ENCODE data around the gene SYT3. TPM values are rescaled to one million over a fixed set of nuclear protein-coding genes. Genes with fewer than 3 reads are reported as not detected.
A peak's percentile ranks its signal among the peaks of the same experiment; 100 is the strongest.

The SYT3 gene, protein sequence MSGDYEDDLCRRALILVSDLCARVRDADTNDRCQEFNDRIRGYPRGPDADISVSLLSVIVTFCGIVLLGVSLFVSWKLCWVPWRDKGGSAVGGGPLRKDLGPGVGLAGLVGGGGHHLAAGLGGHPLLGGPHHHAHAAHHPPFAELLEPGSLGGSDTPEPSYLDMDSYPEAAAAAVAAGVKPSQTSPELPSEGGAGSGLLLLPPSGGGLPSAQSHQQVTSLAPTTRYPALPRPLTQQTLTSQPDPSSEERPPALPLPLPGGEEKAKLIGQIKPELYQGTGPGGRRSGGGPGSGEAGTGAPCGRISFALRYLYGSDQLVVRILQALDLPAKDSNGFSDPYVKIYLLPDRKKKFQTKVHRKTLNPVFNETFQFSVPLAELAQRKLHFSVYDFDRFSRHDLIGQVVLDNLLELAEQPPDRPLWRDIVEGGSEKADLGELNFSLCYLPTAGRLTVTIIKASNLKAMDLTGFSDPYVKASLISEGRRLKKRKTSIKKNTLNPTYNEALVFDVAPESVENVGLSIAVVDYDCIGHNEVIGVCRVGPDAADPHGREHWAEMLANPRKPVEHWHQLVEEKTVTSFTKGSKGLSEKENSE
- 1 to 10 TPM; 1.4 to 1.9 TPM for total RNA-seq

DNA sequence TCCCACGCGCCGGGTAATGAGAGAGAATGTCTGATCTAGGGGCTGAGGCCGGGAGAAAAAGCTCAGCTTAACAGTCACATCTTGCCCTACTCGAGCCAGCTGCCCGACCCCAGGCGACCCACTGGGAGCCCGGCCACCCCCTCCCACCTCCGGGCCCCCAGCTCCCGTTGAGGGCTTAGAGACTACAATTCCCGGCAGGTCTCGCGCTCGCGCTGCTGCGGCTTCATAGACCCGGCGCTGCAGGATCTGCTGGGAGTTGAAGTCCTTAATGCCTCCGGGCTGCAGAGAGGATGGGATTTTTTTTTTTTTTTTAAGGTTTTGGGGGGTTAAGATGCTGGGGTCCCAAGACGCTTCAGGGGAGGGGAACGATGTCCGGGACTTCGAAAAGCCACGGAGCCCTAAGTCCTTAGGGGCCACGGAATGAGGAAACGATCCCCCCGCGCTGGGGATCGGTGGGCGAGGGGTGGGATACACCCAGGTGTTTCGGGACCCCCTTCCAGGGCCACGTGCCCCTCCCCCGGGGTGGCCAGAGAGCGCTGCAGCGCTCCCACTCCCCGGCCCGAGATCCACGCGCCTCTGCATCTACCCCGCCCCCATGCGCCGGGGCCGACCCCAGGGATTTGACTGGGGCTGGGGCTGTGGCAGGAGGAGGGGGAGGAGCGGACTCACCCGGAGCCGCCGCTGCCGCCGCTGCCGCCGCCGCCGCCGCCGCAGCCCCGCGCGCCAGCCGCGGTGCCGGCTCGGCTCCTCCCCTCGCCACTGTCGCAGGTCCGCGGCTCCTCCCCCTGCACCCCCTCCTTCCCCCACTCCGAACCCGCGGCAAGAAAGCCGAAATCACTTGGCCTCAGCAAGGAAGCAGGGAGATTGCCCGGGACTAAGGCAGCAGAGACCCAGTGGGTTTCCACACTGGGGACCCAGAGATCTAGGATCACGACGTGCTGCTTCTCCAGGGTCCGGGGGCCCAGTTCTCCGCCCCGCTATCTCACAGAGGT lies at the start of gene SYT3:
TSS of gene SYT3 (minus strand) at position 761 of the 992 bp plus-strand sequence. CDS start 2,470 bp downstream, outside the sequence.
- H3K9me3 Mint-ChIP-seq, result peaks cover 10% of the 10 kb centered on the region
- H3K36me3 Mint-ChIP-seq, result peaks cover 10% of the 10 kb centered on the region
- peaks cover 21% of the 10 kb centered on the region for H3K27me3 Mint-ChIP-seq
- peak within 1 kb of the TSS; percentile 83 for H3K4me3 Mint-ChIP-seq
- DNase-seq, result peak; percentile 53
- H3K4me1 Mint-ChIP-seq, result no peaks in the 10 kb centered on the region
- peak within 1 kb of the TSS; percentile 40 for H3K27ac Mint-ChIP-seq

DNA sequence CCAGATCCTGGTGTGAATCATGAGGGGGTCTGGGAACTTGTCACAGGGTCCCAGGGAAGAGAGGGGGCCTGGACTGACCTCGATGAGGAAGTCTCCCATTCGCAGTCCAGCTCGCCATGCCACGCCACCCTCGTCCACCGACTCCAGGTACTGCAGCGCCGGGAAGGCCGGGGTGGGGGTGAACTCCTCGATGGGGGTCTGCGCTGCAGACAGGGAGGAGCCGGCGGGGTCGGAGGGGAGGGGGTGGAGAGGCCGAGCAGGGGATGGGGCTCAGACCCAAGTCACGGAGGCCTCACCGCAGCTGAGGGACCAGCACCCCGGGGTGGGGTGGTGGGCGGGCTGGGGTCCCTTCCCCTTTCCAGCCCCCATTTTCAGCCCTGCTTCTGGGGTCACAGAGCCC lies 49.1 kb upstream of the SYT3 start:
- peaks cover 53% of the 10 kb centered on the region for H3K27me3 Mint-ChIP-seq
- no peak overlapping the region for H3K4me3 Mint-ChIP-seq
- no peaks in the 10 kb centered on the region for H3K9me3 Mint-ChIP-seq
- no peaks in the 10 kb centered on the region for H3K4me1 Mint-ChIP-seq
- no peak for DNase-seq
- H3K36me3 Mint-ChIP-seq, result peaks cover 2% of the 10 kb centered on the region
- no peak overlapping the region for H3K27ac Mint-ChIP-seq

DNA sequence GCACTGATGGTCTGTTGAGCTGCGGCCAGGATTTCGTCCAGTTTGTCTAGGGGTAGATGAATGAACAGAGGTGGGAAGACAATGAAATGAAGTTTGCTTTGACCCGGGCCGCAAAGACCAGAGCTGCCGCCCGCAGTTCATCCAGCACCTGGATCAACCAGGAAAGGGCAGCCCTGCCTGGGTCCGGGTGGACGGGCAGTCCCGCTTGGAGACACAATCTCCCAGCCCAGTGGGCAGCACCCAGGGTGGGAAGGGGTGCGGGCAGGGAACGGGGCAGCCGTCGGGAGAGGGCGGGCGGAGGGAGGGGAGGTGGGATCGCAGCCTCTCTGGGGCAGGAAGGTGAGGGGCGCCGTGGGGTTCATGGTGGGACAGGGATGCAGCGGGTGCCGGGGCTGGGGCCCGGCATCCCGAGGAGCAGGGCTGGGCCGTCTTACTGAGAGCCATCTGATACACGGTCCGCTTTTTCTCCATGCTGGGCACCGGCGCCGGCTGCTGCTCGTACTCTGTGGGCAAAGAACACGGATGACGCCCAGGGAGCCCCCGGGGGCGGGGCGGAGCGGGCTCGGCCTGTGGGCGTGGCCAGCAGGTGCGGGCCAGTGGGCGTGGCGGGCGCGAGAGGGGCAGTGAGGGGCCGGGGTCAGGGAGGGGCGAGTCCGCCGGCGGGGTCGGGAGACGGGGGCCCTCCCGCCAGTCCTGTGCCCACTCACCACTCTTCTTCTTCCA lies 46.8 kb upstream of the SYT3 start:
- H3K9me3 Mint-ChIP-seq, result no peaks in the 10 kb centered on the region
- peaks cover 2% of the 10 kb centered on the region for H3K36me3 Mint-ChIP-seq
- no peak overlapping the region for H3K4me3 Mint-ChIP-seq
- no peak overlapping the region for H3K27ac Mint-ChIP-seq
- peaks cover 37% of the 10 kb centered on the region for H3K27me3 Mint-ChIP-seq
- H3K4me1 Mint-ChIP-seq, result no peaks in the 10 kb centered on the region
- DNase-seq, result no peak

DNA sequence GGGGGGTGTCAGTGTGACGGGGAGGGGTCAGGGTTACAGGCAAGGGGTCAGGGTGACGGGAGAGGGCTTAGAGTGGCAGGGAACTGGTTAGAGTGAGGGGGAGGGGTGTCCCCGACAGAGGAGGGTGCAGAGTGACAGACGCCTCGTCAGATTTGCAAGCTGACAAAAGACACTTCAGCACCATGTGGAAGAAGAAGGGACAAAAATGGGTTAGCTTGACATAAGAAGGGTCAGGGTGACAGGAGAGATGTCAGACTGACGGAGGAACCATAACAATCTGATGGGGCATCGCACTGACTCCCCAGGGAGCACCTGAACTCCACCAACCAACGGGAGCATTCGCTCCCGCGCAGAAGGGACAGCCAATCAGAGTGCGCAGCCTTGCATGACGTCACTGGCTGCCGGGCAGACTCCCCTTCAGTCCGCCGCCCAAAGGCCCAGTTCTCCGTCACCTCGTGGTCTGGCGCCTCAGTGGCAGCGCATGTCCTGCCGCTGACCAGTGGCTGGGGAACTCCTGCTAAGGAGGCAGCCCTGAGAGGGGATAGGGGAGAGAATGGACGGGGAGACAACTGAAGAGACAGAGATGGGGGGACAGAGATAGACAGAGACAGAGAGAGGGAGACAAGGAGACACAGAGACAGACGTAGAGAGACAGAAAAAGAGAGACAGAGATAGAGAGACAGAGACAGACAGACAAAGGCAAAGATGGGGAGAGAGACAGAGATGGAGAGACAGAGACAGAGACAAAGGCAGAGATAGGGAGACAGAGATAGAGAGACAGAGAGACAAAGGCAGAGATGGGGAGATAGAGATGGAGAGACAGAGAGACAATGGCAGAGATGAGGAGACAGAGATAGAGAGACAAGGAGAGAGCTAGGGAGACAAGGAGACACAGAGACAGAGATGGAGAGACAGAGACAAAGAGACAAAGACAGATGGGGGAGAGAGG lies 39.8 kb upstream of the SYT3 start:
- peak overlapping the region; percentile 16 for H3K4me3 Mint-ChIP-seq

DNA sequence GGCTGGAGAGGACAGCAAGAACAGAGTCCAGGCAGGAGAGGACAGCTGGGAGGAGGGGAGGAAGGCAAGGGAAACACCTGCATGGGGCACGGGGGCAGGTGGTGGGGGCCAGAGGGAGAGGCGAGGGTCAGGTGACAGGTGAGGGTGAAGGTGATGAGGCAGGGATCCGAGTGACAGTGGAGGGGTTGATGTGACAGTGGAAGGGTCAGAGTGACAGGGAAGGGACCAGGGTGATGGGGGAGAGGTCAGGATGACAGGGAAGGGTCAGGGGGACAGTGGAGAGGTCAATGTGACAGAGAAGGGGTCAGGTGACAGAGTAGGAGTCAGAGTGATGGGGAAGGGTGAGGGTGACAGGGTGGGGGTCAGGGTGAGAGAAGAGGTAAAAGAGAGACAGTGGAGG lies 38.6 kb upstream of the SYT3 start:
- H3K4me3 Mint-ChIP-seq, result no peak overlapping the region
- H3K9me3 Mint-ChIP-seq, result no peaks in the 10 kb centered on the region
- H3K36me3 Mint-ChIP-seq, result no peaks in the 10 kb centered on the region
- H3K4me1 Mint-ChIP-seq, result peaks cover 11% of the 10 kb centered on the region
- peaks cover 39% of the 10 kb centered on the region for H3K27me3 Mint-ChIP-seq
- no peak for DNase-seq
- no peak overlapping the region for H3K27ac Mint-ChIP-seq

More for the DNA sequence above, 39.8 kb upstream of the SYT3 start:
- peak; percentile 85 for DNase-seq
- no peak overlapping the region for H3K27ac Mint-ChIP-seq
- H3K36me3 Mint-ChIP-seq, result no peaks in the 10 kb centered on the region
- H3K4me1 Mint-ChIP-seq, result peaks cover 9% of the 10 kb centered on the region
- peaks cover 31% of the 10 kb centered on the region for H3K27me3 Mint-ChIP-seq
- no peaks in the 10 kb centered on the region for H3K9me3 Mint-ChIP-seq

DNA sequence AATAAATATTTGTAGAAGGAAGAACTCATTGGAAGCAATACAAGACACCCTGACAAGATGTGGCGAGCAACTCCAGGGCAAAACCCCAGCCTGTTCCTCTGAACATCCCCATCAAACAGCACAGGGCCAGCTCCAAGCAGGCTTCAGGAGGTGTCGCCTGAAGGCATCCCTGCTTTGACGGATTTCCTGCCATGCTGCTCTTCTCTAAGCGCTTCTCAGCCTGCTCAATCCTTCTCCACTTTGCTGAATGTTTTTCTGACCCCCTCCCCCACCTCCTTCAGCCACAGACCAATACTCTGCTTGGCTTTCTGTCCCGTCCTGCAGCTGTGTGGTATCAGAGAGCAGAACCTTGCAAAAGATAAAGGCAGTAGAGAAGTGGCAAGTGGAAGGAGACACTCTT lies 38.0 kb upstream of the SYT3 start:
- no peak overlapping the region for H3K27ac Mint-ChIP-seq
- no peaks in the 10 kb centered on the region for H3K9me3 Mint-ChIP-seq
- H3K4me1 Mint-ChIP-seq, result peaks cover 12% of the 10 kb centered on the region
- H3K4me3 Mint-ChIP-seq, result no peak overlapping the region
- no peaks in the 10 kb centered on the region for H3K36me3 Mint-ChIP-seq
- no peak for DNase-seq
- H3K27me3 Mint-ChIP-seq, result peaks cover 45% of the 10 kb centered on the region

DNA sequence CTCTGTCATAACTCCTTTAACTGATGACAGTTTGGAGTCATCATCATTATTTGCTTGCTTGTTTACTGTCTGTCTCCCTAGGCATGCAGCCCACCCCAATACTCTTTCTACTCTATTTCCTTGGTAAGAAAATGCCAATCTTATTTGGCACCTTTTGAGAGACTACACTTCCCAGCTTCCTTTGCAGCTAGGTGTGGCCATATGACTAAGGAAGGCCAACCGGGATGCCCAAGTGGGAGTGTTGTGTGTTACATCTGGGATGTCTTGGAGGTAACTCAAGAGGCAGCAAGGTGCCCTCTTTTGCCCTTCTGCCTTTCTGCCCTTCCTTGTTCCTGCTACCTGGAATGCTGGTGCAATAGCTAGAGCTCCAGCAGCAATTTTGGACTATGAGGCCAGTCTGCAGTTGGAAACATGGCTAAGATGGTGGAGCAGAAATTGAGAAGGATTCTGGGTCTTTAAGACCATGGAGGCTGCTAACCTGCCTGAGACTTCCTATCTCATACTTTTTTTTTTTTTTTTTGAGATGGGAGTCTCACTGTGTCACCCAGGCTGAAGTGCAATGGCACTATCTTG lies 37.0 kb upstream of the SYT3 start:
- Mint-ChIP-seq H3K36me3 (no peaks in the 10 kb centered on the region), H3K4me1 (peaks cover 12% of the 10 kb centered on the region), H3K27ac (no peak overlapping the region), H3K4me3 (no peak overlapping the region), H3K27me3 (peaks cover 48% of the 10 kb centered on the region), H3K9me3 (no peaks in the 10 kb centered on the region)
- DNase-seq, result no peak

DNA sequence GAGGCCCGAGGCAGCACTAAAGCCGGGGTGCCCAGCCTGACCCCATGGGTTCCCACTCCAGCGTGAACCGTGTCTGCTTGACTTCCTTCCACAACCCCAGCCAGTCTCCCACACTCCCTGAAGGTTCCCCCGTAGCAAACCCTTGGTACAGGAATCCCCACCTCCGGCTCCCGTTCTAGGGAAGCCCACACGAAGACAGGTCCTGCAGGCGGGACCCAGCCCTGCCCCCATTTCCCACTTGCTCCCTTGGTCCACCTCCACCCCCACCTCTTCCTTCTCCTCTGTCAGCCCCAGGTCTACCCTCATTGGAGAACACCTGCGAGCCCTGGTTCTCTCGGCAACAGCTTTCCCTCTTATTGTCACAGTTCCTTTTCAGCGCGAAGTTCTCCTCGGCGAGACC lies 33.4 kb upstream of the SYT3 start:
- DNase-seq, result no peak
- H3K27ac Mint-ChIP-seq, result no peak overlapping the region
- no peaks in the 10 kb centered on the region for H3K9me3 Mint-ChIP-seq
- no peaks in the 10 kb centered on the region for H3K36me3 Mint-ChIP-seq
- peaks cover 57% of the 10 kb centered on the region for H3K27me3 Mint-ChIP-seq
- peaks cover 3% of the 10 kb centered on the region for H3K4me1 Mint-ChIP-seq
- no peak overlapping the region for H3K4me3 Mint-ChIP-seq

DNA sequence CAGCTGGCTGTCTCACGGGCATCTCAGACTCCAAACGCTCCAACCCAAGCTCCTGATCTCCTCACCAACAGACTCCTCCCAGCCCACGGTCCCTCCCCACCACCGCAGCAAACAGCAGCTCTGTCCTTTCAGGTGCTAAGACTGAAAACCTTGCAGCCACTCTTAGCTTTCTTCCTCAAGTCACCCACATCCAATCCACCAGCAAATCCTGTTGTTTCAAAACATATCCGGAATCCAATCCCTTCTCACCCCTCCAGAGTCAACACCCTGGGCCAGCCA lies 30.4 kb upstream of the SYT3 start:
- peaks cover 73% of the 10 kb centered on the region for H3K27me3 Mint-ChIP-seq
- no peak overlapping the region for H3K4me3 Mint-ChIP-seq
- H3K9me3 Mint-ChIP-seq, result no peaks in the 10 kb centered on the region
- no peak overlapping the region for H3K27ac Mint-ChIP-seq
- no peaks in the 10 kb centered on the region for H3K36me3 Mint-ChIP-seq
- no peak for DNase-seq
- H3K4me1 Mint-ChIP-seq, result peaks cover 4% of the 10 kb centered on the region

DNA sequence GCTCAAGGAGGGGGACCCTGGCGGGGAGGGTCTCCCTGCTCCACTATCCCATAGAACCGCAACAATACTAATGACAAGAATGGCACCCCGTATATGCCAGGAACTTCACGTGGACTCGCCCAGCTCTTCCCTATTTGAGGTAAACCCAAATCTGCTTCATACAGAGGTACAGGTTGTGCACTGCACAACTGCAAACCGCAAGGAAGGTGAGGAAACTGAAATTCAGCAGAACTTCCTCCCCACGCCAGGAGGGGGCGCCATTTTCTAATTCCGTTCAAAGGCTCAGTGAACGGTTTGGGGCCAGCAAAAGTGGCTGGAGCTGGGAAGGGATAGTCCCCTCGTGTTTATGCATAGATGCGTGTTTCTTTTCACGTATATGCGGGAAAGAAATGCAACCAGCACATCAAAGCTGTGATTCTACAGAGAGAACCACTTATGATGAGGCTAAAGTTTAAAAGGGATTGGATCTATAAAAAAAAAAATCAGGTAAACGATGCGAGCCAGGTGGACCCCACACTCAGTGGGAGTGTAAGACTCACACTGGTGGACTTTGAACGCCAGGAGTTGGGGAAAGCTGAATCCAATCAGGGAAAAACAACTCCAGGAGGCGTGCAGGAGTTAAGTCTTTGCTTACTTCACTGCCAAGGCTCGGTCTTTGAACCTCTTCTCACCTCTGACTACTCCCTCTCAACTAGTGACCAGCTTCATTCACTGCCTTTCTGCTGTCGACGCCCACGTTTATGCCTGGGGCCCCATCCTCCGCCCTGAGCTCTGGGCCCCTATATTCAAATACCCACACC lies 29.8 kb upstream of the SYT3 start:
- Mint-ChIP-seq H3K27ac (no peak overlapping the region), H3K9me3 (no peaks in the 10 kb centered on the region), H3K27me3 (peaks cover 77% of the 10 kb centered on the region)

DNA sequence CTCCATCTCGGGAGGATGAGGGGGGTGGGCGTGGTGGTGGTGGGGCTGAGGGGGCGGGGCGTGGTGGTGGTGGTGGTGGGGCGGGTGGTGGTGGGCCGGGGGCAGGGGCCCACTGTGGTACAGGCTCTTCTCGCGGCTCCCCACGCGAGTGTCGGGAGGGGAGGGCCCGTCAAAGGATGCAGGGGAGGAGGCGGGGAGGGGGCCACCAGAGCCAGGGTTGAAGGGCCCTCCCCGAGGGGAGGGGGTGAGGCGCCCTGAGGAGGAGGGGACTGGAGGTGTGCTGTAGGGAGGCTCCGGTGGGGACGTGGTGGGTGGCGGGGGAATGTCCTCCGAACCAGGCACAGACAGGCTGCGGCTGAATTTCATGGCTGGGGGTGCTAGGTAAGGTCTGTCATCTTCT lies 29.2 kb upstream of the SYT3 start:
- no peaks in the 10 kb centered on the region for H3K36me3 Mint-ChIP-seq
- no peak overlapping the region for H3K4me3 Mint-ChIP-seq
- peaks cover 77% of the 10 kb centered on the region for H3K27me3 Mint-ChIP-seq
- no peak overlapping the region for H3K27ac Mint-ChIP-seq
- H3K4me1 Mint-ChIP-seq, result peaks cover 4% of the 10 kb centered on the region
- DNase-seq, result no peak
- no peaks in the 10 kb centered on the region for H3K9me3 Mint-ChIP-seq

More for the DNA sequence above, 29.8 kb upstream of the SYT3 start:
- Mint-ChIP-seq H3K36me3 (no peaks in the 10 kb centered on the region), H3K4me1 (peaks cover 4% of the 10 kb centered on the region), H3K4me3 (no peak overlapping the region)
- peak; percentile 46 for DNase-seq

DNA sequence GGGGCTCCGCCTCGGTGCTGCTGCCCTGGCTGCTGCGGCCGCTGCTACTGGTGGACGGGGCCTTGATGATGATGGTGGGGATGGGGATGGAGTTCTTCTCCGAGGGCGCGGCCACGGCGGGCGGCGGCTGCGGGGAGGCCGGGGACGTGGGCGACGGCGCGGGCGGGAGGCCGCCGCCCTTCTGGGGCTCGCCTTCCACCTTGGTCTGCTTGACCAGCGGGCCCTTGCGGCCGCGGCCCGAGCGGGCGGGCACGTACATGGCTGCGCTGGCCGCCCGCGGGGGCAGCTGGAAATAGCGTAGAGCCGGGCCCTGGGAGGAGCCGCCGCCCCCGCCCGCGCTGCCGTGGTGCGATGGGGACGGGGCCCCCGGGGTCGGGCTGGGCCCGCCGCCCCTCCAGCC lies 28.7 kb upstream of the SYT3 start:
- H3K9me3 Mint-ChIP-seq, result no peaks in the 10 kb centered on the region
- no peaks in the 10 kb centered on the region for H3K36me3 Mint-ChIP-seq
- peaks cover 4% of the 10 kb centered on the region for H3K4me1 Mint-ChIP-seq
- H3K27me3 Mint-ChIP-seq, result peaks cover 77% of the 10 kb centered on the region
- H3K27ac Mint-ChIP-seq, result no peak overlapping the region
- DNase-seq, result no peak
- H3K4me3 Mint-ChIP-seq, result no peak overlapping the region

DNA sequence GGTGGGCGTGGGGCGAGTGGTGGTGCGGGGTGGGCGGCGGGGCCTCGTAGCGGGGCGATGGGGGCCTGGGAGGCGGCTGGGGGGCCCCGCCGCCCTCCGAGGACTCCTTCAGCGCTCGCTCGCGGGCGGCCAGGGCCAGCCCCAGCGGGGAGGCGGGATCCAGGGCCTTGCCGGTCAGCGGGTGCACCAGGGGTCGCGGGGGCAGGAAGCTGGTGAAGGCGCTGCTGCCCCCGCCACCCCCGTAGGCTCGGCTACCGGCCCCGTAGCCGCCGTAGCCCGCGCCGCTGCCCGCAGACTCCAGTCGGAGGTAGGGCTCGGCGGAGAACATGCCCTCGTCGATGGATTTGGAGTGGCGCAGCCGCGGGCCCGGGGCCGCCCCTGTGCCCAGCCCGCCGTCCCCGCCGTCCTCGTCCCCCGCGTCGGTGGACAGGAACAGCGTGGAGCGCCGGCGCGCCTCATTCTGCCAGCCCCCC lies 28.1 kb upstream of the SYT3 start:
- Mint-ChIP-seq H3K36me3 (no peaks in the 10 kb centered on the region), H3K27me3 (peaks cover 77% of the 10 kb centered on the region), H3K9me3 (no peaks in the 10 kb centered on the region), H3K27ac (no peak overlapping the region), H3K4me3 (no peak overlapping the region), H3K4me1 (peaks cover 1% of the 10 kb centered on the region)
- DNase-seq, result no peak

Data from activated naive CD8-positive, alpha-beta T cell treated with anti-CD3 and anti-CD28 coated beads for 36 hours (primary cell).